GM21529 (cell line): Measurements from ENCODE around the gene COL26A1.
"Not testable (repeated sequence)": the region's sequence is repeated elsewhere in the genome, so short reads cannot be mapped to it uniquely, and the experiment has no call there.

Source experiments
- ATAC-seq: cut with Tn5 transposase; IDR thresholded peaks from one replicate; pipeline ENCODE4 v1.9.1; 2021; ENCODE audit not compliant: unreplicated experiment

COL26A1 gene

DNA sequence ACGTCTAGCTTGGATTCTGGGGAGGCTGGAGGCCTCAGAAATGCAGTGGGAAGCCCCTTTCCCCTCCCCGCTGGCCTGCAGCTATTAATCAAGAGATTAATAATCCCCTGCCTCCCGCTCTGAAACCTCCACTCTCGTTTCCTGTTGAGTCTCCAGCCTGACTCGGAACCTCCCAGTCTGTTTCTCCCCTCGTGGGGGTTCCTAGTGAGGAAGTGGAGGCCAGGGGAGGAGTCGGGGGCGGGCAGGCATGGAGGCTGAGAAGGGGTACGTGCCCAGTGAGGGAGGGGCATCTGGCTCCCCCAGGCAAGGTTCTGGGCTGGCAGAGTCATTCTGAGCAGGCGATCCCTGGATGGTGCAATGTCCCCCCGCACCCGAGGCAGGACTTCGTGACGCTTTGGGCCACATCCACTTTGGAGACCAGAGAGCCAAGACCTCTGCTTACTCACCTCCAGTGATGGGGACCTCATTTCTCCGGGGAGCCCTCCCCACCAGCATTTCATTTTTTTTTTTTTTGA lies 73.6 kb downstream of the COL26A1 start:
- ATAC-seq: no peak

DNA sequence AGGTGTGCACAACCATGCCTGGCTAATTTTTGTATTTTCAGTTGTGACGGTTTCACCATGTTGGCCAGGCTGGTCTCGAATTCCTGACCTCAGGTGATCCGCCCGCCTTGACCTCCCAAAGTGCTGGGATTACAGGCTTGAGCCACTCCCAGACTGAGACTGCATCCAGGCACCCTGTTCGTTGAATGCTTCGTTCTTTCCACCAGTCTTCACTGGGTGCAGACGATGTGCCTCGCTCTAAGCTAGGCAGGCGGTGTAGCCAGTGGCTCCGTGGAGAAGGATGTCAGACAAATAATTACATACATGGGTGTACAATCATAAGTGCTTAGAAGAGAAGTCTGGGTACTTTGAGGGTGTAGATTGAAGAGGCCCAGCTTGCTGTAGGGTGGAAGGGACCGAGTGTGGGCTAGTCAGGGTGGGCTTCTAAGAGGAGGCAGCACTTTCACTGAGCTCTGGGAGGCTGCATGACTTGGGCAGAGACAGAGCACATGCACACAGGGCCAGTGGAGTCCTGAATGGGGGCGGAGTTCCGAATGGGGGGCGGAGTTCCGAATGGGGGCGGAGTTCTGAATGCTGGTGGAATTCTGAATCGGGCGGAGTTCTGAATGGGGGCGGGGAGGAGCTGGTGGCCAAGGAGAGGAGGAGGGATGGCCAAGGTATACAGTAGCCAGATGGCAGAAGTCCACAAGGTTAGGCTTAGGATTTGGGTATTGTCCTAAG lies 74.3 kb downstream of the COL26A1 start:
- ATAC-seq: no peak

DNA sequence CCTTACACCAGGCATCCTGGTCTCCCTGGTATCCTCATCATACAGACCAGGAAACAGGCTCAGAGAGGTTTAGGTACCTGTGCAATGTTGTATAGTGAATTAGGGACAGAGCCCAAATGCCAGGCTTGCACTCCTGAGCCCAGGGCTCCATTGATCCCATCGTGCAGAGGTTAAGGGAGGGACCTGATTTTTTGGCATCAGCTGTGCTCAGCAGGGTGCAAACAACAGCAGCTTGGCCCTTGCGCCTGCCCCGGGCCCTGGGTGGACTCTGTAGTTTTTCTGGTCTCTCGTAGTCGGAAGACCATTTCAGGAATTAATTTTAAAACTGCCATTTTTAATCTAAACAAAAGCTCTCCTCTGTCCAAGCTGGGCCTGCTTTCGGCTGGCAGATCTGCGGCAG lies 79.2 kb downstream of the COL26A1 start:
- no peak for ATAC-seq

DNA sequence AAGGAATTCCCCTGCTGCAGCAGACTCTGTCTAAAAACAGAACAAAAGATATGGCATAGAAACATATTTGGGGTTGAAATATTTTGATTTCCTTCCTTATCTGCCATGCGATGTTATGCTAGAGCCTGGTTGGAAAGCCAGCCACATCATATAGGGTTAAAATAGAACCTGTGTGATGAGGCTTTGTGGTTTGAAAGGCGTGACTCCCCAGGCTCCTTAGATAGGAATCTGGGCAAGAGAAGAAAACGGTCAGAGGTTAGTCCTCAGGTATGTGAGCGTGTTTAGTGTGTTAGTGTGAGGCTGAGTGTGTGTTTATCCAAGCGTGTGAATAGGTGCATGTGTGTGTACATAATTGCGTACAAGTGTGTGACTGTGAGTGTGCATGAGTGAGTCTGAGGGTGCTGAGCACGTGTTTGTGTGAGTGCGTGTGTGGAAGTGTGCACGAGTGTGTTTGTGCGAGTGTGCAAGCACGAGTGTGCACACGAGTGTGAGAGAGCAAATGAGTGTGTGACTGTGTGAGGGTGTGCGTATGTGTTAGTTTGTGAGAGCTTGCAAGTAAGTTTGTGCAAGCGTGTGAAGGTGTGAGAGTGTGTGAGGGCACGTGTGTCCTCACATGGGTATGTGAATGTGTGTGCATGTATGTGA lies 79.9 kb downstream of the COL26A1 start:
- no peak for ATAC-seq

DNA sequence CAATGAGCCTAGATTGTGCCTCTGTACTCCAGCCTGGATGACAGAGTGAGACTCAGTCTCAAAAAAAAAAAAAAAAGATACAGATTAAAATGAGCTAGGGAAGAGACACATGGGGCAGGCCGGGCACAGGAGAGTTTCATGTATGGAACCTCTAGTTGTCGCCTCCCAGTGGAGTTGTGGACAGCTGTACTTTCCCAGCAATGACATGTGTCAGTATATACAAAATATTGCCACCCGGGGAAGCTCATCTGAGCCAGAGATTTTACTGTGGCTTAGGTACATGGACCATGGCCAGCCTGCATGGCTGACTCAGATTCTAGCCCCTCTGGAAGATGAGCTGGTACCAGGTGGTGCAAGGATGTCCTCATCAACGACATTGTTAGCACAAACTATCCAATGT lies 87.4 kb downstream of the COL26A1 start:
- no peak for ATAC-seq

DNA sequence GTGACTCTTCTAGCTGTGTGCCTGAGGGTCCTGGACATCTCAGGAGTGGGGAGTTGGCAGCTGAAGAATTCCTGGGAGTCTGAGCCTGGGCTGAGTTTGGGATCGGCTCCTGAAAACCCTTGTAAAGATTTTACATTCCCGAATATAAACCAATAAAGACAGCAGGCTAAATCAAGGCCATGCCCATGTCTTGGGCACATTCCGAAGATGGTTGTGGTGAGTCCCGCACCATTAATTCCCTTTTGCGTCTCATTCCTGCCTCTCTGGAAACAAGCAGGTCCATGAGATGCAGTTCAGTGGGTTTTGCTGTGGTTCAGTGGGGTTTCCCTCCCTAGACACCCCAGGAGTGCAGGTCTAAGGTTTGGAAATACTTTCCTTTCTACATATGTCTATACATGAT lies 90.9 kb downstream of the COL26A1 start:
- ATAC-seq: no peak

DNA sequence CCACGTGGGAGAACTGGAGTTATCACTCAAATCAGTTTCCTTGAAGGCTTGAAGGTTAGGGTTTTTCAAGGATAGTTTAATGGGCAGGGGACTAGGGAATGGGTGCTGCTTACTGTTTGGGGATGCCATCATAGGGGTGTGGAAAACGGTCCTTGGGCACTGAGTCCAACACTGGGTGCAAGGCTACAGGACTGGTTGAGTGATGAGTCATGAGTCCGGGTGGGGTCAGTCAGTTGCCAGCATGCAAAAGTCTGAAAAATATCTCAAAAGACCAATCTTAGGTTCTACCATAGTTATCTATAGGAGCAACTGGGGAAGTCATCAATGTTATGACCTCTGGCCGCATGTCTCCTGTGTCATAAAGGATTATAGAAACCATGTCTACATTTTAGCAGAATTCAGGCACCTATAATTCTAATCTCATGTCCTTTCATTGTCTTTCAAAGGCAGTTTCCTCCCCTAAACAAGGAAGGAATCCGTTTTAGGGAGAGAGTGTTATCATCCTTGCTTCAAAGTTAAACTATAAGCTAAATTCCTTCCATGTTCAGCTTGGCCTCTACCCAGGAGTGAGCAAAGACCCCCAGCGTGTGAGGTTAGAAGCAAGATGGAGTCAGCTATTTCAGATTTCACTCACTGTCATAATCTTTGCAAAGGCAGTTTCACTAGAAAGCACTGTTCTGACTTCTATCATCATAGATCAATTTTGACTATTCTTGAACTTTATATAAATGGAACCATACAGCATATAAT lies 94.5 kb downstream of the COL26A1 start:
- no peak for ATAC-seq

DNA sequence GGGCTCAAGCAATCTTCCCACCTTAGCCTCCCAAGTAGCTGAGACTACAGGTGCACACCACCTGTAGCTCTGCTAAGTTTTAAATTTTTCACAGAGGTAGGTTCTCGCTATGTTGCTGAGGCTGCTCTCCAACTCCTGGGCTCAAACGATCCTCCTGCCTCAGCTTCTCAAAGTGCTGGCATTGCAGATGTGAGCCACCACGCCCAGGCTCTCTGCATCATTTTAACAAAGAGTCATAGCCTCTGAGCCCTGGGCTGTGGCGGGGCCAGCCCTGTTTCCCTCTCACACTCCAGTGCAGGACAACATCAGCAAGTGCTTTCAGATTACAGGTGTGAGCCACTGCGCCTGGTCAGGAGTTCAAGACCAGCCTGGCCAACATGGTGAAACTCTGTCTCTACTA lies 102.5 kb downstream of the COL26A1 start:
- ATAC-seq: no peak

DNA sequence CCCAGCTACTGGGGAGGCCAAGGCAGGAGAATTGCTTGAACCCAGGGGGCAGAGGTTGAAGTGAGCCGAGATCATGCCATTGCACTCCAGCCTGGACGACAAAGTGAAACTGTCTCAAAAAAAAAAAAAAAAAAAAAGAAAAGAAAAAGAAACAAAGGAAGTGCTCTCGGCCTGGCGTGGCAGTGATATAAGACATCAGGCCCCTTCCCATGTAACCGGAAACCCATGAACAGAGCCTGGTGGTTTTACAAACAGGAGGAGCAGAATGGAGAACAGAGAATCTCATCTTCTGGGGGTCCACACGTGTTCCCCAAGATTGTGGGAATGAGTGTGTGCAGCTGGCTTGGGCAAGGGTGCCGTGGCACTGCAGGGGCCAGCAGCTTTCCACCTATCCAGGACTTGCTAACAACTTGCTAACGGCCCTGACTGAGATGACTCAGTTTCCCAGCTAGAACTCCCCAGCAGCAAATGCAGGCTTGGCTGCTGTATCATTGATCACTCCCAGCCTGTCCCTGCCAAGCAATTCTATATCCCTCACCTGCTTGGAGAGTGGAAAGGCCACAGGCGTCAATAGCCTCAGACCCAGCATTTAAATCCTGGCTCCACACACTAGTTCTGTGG lies 103.0 kb downstream of the COL26A1 start:
- ATAC-seq: no peak

DNA sequence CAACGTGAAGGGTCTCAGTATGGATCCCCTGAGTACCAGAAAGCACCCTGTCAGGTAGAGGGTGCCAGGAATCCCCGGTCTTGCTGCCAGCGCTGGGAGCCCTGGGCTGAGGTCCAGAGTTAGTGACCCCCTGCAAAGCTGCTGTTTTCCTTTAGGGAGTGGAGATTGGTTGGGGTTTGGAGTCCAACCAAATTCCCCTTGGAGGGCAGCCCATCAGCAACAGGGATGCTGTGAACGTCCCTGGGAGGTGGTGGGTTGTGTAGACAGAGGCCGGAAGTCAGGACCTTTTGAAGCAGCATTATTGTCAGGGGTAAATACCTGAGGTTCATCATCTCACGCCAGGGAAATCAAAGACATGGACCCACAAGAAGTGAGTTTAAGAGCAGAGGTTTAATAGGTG lies 104.2 kb downstream of the COL26A1 start:
- ATAC-seq: no peak

DNA sequence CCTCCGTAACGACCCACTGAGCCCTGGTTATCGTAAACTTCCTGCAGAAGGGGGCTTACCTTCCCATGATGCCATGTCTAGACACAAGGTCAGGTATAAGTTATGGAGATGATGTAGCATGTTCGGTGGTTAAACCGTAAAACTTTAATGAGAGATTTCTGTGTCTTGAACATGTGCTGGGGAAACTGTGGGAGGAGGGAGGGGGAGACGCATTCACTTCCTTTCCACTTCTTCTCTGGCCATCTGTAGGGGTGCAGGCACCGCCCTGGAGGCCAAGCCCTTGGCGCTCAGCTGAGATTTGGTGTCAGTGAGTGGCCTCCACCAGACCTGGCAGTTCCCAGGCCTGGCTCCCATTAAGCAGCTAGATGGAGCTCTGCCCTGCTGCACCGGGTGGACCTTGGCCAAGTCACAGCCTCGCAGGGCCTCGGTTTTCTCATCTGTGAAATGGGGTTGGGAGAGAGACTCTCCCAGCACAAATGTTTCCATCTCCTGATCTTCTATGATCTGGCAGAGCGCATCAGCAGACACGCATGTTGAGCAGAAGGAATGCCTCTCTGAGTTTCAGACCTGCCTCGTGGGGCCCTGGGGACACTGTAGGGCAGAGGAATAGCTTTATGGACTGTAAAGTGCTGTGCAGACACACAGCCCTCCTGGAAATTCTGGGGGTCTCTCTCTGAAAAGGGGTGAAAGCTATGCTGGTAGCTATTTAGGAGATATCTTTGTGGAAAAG lies 106.0 kb downstream of the COL26A1 start:
- ATAC-seq: no peak

DNA sequence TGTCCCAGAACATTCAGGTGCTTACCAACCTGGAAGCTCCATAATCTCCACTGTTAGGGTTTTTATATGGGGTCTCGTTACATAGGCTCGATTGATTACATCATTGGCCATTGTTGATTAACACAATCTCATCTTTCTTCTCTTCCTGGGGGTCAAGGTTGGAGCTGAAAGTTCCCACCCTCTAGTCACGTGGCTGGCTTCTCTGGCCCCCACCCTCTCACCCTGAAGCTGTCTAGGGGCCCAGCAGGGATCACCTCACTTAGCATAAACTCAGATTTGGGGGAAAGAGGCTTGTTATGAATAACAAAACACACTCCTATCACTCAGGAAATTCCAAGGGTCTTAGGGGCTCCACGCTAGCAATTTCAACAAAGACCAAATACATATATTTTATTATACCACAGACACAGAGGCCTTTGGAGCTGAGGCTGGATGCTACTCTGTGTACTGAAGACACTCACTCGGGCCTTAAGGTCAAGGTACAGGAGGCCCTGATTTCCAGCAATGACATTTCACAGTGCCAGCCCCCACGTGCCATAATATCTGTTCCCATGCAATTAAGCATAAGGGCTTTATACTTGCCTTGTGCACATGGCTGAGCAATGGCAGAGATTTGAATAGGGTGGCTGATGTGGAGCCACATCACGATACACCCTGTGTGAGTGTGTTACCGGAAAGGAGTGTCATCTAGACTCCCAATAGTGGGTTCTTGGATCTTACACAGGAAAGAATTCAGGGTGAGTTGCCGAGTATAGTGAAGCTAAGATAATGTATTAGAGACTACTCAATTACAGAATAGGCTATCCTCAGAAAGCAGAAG lies 108.2 kb downstream of the COL26A1 start:
- no peak for ATAC-seq

DNA sequence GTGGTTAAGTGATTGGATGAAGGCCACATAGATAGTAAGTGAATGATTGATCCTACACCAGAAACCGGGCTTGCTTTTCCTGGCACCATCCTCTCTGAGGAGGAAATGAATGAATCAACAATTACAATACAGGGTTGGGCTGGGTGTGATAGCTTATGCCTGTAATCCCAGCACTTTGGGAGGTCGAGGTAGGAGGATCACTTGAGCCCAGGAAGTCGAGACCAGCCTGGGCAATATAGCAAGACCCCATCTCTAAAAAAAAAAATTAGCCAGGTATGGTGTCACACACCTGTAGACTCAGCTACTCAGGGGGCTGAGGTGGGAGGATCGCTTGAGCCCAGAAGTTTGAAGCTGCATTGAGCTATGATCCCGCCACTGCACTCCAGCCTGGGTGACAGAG lies 111.5 kb downstream of the COL26A1 start:
- no peak for ATAC-seq

DNA sequence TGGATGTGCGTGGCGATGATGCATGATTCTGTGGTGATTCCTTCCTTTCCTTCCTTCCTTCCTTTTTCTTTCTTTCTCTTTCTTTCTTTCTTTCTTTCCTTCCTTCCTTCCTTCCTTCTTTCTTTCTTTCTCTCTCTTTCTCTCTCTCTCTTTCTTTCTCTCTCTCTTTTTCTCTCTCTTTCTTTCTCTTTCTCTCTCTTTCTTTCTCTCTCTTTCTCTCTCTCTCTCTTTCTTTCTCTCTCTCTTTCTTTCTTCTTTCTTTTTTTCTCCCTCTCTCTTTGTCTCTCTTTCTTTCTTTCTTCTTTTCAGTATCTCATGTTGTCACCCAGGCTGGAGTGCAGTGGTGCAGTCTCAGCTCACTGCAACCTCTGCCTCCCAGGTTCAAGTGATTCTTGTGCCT lies 113.0 kb downstream of the COL26A1 start:
- not testable (repeated sequence) for ATAC-seq

DNA sequence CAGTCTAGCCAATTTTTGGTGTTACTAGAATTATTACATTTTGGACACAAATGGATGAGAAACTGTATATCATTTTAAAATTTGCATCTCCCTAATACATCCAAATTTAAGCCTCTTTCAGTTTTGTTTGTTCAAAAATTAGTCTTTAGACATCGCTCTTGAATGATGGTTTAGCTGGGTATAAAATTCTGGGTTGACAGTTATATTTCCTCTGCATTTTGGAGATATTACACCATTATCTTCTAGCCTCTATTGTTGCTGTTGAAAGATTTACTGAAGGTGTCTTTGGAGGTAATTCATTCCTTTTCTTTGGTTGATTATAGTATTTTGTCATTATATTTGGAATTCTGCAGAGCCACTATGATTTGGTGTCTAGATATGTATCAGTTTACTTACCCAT lies 116.5 kb downstream of the COL26A1 start:
- ATAC-seq: no peak

DNA sequence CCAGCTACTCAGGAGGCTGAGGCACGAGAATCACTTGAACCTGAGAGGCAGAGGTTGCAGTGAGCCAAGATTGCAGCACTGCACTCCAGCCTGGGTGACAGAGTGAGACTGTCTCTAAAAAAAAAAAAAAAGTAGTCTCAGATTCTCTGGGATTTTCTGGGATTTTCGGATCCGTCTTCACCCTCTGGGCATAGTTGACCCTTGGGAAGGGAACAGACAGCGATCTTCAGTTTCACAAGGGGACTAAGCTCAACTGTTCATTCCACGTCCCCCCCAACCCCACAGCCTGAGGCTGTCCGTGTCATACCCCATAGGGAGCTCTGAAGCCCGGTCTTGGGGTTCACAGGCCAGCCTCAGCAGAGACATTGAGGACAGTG lies 123.4 kb downstream of the COL26A1 start:
- ATAC-seq: not testable (repeated sequence)

DNA sequence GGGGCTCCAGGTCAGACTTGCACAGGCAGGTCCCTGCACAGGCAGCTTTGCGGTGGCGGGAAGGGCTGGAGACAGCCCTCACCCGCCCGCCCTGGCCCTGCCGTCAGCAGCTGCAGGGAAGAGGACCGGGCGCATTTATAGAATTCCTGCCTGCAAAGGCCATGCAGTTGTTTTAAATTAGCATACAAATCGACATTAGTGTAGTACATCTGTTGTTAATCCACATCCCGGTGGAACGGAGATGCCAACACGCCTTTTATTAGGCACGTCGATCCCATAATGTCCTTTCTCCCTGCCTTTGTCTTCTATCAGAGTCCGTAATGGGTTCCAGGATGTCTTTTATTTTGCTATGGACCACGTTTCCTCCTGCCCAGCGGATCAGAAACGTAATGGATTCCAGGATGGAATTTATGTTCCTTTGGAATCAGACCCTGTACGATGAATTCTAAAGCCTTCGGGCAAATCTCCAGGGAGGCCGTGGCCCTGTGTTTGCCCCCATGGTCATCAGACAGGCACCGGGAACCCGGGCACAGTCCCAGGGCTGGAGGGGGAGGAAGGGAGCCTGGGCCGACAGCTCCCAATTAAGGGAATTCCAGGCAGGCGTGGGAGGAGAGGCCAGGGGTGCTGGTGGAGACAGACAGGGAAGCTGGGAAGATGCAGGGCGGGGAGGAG lies 123.9 kb downstream of the COL26A1 start:
- no peak for ATAC-seq

DNA sequence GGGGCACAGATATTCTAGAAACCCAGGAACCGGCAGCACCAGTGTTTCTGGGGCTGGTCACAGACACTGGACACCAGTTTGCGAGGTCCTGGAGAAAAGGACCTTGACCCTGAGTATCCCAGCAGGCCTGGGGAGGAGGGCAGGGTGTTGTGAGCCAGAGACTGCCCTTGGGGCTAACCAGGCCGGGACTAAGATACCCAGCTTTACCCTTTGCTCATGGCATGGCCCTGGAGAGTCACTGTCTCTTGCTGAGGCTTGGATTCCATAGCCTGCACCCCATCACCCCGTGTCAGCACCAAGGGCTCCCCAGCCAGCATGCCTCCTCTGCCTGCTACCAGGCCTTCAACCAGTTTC lies 124.4 kb downstream of the COL26A1 start:
- ATAC-seq: no peak

DNA sequence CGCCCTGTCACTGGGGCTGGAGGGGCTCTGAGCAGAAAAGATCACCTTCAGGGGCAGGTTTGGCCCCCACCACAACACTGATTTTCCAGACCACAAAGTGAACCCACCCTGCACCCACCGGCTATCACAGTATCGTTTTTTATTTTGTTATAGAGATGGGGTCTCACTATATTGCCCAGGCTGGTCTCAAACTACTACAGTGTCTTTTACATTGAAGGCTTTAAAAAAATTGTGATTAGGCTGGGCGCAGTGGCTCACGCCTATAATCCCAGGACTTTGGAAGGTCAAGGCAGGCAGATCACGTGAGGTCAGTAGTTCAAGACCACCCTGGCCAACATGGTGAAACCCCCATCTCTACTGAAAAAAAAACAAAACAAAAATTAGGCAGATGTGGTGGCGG lies 125.1 kb downstream of the COL26A1 start:
- no peak for ATAC-seq
